ENCODE measurements around the gene ZNF750.

ZNF750 gene

DNA sequence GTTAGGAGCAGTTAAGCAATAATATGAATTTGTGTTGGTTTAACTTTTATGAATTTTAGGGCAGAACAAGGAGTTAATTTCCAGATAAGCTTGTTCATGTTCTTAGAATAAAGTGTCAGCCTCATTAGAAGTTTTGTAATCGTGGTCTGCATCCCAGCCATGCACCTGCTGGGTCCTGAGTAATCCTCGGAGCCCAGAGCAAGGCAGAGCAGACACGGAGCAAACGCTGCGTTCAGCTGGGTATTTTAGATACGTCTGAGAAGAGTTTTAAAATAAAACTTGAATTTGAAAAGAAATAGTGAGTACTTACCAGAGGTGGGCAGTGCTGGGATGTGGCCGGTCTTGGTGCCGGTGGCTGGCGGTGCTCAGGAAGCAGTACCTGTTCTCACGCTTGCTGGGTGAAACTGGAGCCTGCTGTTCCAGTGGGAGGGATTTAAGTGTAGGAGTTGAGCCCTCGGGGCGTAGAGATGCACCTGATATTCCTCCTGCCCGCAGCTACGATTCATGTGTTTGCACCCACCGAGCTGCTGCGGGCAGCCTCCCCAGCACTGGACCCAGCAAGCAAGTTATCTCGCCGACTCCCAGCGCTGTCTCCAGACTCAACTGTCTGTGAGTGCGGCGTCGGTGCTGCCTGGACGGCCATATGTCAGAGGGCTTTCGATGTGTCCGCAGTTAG lies at the start of gene ZNF750:
Gene ZNF750 (minus strand): TSS at position 406 of the 676 bp plus-strand sequence. CDS start 7,568 bp downstream, outside the sequence.
- DNase-seq, result no peak

DNA sequence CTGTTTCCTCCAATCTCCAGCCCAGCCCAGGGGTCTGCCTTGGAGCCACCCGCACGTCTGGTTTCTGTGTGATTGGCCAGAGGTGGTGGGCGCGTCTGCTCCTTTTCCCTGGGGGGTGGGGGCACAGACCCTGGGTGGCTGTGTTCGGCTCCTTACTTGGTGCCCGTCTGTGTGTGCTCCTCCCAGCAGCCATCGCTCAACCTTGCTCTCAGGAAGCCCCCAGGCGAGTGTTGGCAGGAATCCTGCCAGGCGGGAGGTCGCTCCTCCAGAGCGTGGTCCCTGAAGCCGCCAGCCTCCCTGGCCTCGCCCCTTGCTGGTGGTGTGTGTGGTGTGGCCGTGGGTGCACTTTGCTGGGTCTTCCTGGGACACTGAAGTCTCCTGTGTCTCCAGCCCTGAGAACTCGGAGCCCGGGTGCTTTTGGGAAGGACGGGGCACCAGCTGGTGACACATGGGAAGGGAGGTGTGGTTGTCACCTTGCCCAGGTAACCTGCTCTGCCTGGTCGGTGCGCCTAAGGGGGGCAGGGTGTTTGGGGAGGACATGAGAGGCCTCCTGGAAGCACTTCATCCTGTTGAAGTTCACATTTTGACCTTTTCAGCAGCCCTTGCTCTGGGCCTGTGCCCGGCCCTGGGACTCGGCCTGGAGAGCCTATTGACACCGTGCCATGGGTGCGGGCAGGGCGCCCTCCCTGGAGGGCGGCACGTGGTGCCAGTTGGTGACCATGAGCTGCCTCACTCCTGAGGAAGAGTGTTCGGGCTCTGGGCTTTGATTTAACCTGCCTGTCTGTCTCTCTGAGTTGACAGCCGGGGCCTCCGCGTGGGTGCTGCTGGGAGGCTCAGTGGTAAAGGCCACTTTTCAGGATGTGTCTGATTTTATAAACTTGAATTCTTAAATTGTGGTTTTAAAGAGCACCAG lies 49.0 kb upstream of the ZNF750 start:
- no peak for DNase-seq

DNA sequence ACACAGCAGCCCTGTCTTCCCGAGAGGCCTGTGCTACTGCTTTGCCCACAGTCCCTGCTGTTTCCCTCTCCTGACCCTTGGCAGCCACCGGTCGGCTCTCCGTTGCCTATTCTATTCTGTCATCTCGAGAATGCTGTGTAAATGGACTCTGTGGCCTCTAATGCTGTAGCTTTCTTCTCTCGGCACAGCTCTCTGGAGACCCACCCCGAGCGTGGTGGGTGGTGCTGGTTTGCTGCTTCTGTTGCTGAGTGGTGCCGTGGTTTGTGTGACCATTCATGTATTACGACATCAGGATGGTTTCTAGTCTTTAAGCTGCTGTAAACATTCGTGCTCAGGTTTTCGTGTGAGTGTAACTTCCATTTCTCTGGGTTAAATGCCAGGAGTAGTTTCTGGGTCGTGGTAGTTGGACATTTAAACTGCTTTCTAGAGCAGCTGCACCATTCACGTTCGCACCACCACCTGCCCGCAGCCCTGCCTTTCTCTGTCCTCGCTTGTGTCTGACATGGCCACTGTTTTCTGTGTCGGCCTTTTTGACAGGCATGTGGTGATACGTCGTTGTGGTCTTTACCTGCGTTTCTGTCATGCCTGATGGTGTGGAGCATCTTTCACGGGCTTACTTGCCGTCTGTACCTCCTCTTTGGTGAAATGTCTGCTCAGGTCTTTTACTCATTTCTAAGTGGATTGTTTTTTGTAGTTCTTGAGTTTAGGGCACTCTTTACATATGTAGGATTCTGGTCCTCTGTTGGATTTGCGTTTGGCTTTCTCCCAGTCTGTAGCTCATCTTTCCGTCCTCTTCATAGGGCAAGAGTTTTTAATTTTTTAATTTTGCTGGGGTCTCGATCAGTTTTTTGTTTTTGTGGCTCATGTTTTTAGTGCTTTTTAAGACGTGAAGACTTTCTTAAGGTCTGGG lies 47.7 kb upstream of the ZNF750 start:
- no peak for DNase-seq

DNA sequence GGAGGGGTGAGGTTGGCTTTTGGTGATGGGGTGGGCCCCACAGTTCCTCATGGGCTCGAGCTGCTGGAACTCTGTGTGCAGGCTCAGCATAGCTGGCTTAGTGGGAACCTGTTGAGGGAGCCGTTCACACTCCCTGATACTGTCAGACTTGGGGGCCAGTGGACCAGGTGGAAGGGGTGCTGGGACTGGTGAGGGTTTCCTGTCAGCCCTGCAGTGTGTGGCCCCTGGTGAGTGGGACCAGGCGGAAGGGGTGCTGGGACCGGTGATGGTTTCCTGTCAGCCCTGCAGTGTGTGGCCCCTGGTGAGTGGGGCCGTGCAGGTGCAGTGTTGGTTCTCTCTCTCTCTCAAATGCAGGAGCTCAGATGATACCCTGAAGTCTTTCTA lies 45.1 kb upstream of the ZNF750 start:
- no peak for DNase-seq

DNA sequence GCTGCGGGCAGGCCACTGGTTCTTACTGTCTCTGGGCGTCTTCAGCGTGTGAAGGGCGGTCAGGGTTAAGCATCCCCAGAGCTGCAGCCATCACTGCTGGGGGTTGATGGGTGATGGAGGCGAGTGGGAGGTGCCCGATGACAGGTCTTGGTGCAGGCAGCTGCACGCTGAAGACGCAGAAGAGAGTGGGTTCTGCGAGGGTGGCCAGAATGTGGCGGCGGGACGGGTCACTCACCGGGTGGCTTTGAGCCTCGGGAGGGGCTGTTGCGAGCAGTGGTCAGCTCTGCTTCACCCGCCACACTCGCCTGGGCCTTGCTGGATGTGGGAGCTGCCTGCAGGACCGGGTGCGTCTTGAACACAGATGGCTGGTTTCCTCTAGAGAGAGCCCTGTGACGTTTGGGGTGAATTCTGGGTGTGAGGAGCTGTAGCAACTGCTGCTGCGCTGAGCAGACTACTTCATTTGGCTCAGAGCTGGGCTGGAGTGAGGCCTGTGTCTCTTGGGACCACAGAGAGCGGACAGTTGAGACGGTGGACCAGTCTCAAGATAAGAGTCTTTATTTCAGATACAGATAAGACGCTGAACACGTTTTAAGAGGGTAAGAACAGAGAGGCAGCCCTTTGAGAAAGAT lies 44.6 kb upstream of the ZNF750 start:
- DNase-seq, result no peak

DNA sequence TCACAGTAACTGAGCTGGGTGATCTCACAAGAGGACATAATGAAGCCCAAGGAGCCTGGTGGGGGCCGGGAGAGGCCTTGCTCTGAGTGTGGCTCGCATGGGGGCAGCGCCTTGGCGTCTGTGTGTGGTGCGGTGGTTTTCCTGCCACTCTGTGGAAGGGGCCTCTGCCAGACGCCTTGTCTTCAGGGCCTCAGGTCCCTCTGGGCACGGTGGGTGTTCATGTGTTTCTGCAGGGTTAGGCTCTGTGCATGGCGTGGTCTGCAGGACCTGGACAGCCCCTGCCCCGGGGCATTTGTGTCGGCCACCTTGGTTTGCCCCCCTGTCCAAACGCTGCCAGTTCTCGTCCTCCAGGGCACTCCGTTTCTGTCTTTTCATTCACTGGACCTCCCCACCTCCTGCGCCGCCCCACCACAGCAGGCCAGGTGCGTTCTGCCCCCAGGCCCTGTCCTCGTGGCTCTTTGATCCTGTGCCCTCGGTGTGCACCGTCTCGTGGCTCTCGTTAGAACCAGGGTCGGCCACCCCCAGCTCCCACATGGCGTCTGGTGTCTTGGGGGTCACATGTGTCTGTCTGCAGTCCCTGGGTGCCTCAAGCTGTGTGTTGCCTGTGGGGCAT lies 43.7 kb upstream of the ZNF750 start:
- DNase-seq, result no peak

DNA sequence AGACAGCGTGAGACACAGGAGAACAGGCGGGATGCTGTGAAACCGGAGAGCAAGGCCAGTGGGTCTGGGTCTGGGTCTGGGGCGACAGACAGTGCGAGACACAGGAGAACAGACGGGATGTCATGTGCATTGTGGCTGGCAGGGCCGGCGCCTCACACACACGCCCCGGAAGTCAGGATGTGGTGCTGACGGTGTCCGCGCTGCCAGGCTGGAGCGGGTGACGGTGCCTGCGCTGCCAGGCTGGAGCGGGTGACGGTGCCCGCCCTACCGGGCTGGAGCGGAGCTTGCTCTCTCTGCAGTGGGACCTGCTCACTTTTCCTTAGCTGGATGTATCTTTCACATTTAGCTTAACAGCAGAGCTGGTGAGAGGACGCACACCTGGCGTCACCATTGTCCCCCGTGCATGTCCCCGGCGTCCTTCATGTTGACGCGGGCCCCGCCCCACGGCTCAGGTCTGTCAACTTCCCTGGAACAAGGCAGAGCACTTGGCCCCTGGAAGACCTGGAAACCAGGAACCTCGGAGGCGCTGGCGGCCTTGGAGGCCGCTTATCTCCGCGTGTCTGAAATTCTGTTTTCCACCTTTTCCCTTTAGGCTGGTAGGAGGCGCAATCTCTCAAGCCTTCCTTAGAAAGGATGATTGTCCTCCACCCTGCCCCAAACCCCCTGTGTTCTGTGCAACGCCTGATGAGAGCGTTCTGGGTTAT lies 43.0 kb upstream of the ZNF750 start:
- DNase-seq, result no peak

DNA sequence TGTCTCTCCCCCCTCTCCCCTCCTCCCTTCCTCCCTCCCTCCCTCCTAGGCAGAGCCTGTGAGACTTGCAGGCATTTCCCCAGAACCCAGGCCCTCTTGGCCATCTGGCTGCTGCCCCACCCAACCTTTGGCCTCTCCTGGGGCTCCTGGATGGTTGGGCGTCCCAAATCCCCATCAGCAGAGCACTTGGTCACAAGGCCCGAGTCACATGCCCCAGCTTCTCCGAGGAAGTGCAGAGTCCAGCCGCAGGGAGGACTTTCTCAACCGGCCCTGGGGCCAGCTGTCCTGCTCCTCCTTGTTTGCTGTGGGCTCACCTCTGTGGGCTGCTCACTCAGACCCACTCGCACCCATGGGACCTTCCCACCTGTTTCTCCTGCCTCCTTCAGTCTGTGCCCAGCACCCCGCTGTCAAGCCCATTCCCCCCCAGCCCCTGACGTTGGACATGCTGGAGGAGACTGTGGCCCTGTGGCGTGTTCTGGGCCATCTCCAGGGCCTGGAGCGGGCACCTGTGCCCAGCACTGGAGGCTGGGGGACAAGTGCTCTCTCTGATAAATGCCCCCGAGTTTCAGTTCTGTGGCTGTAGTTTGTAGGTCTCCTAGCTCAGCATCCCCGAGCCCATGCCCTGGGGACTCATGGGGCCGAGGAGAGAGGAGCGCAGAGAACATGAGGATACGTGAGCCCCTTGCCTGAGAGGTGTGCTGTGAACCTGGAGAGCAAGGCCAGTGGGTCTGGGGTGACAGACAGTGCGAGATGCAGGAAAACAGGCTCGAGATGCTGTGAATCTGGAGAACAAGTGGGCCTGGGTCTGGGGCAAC lies 42.3 kb upstream of the ZNF750 start:
- DNase-seq, result no peak

DNA sequence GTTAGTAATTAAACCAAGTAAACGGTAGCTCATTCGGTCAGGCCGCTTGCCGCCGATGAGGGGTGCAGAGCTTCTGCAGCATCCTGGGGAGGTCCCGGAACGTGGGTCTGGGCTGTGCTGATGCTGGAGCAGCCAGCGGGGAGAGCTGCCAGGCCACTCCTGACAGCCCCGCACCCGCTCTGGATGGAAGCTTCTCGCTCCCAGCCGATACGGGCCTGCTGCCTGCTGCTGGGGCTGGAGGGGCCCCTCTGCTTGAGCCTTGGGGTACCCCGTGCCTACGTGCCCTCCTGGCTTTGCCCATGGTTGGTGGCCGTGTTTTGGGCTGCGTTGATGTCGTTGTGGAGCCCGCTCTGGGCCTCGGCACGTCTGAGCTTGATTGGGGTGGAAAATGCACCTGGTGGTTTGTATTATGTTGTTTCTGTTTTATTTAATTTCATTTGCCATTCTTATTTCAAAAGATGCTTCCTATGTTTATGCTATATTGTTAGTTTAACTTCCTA lies 41.6 kb upstream of the ZNF750 start:
- no peak for DNase-seq

DNA sequence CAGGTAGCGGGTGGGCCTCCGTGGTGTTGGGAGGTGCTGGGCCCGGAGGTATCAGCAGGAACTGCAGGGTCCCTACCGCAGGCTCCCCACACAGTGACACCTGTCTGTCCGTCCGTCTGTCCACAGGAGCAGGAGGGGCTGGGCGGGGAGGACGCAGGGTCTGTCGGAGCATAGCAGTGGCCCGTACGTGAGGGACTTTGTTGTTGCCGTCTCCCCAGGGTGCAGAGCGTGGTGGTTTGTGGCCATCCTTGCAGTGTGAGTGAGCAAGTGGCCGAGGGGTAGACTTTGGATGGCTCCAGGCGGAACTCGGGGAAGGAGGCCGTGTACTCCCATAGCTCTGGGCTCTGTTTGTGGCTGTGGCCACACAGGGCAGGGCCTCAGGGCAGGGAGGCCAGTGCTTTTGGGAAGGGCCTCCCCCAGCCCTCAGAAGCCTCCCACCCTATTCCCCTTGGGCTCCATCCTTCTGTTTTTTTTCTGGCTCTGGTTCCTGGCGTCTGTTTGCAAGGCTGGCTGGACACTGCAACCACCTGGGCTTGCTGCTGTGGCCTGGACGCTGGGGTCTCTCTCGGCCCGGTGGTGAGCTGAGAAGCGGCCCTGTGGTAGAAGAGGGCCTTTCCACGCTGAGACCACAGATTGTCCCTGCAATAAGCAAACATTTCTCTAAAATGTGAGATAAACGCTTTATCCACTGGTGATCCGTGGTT lies 41.0 kb upstream of the ZNF750 start:
- no peak for DNase-seq

DNA sequence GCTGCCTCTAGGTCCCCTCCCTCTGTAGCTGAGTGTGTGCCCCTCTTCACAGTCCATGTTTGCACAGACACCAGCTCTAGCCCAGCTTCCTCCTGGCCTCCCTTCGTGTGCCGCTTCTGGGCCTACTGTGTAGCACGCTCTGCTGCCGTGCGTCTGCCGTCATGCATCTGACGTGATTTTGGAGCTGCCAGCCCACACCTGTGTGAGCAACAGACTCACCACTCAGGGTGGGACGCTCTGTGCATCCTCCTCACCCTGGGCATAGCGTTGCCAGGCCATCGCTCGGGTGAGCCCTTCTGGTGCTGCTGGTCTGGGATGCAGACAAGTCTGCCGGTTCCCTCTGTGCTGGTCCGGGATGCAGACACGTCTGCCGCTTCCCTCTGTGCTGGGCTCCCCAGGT lies 39.4 kb upstream of the ZNF750 start:
- DNase-seq, result no peak

DNA sequence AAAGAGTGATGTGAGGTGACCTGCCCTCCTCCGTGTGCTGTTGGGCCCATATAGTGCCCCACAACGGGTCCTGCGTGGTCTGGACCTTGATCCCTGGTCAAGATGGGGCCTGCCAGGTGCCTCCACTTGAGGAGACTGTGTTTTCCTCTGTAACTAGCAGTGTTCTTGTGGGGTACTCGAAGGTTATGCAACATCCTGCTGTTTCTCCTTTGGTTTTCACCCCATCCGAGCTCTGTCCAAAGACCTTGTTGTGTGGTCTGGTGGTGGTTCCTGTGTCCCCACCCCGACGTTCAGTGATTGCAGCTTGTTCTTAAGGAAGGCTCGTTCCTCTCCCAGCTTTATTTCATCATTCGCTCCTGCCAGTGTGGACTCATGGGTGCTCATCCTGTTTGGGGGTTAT lies 38.7 kb upstream of the ZNF750 start:
- DNase-seq, result no peak

DNA sequence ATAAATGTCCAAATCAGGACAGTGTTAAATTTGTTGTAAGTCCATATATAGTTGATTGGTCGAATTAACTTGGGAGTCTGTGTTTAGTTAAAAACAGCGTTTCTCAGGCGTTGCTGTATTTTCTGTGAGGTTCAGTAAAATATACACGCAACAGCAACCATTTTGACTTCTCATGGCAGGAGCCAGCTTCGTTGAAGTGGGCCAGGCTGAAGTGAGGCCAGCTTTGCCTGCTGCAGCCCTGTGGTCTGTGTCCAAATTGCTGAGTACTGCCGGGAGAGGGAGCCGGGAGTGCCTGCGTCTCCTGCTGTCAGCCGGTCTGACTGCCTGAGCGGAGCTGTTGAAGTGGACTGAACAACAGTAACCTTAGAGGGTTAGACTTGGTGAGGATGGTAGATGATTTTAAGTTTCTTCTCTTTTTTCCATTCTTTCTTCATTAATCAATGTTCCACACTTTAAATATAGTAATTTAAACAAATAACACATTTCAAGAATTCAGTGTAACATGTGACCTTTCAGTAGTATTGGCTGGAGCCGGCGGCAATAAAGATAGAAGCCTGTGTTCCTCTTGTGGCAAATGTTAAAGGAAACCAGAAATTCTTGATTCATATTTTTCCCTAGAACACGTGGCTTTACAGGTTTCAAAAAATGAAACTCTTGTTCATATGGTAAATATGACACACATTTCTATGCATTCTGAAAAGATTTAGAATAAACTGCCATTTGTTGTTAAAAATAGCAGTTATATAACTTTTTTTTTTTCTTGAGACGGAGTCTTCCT lies 37.0 kb upstream of the ZNF750 start:
- DNase-seq, result no peak

DNA sequence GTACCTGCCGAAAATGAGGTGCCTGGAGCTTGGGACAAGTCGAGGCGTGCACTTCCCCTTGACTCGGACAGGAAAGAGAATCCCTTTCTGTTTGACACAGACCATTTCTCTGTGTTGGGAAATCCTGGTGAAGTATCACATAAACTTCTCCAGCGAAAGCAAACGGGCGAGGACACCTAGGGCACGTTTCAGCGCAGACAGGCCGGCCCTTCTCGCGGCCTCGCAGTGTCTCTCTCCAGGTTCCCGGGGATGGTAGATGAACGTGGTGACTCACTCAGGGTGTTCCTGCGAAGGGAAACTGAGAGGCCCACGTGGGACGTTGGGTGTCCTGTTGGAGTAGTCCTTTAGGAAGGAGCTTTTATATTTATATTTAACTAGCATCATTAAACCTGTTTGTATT lies 36.3 kb upstream of the ZNF750 start:
- DNase-seq, result no peak

DNA sequence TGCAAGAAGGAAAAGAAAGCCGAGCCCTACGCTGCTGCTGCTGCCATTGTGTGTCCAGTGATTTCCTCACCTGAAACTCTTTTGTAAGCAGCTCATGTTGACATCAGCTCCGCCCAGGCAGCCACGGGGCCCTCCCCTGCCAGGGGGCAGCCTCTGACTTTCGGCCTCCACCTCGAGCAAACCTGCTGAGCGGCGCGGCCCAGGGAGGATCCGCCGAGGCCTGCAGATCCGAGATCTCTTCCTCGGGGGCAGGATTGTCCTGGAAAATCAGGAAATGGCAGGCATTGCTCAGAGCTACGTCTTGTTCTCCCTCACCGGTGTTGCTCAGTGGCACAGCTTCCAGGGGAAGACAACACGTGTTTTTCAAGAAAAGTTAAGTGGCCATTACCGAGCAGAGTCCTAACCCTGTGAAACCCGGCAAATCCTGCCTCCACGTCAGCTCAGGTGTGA lies 35.6 kb upstream of the ZNF750 start:
- no peak for DNase-seq

DNA sequence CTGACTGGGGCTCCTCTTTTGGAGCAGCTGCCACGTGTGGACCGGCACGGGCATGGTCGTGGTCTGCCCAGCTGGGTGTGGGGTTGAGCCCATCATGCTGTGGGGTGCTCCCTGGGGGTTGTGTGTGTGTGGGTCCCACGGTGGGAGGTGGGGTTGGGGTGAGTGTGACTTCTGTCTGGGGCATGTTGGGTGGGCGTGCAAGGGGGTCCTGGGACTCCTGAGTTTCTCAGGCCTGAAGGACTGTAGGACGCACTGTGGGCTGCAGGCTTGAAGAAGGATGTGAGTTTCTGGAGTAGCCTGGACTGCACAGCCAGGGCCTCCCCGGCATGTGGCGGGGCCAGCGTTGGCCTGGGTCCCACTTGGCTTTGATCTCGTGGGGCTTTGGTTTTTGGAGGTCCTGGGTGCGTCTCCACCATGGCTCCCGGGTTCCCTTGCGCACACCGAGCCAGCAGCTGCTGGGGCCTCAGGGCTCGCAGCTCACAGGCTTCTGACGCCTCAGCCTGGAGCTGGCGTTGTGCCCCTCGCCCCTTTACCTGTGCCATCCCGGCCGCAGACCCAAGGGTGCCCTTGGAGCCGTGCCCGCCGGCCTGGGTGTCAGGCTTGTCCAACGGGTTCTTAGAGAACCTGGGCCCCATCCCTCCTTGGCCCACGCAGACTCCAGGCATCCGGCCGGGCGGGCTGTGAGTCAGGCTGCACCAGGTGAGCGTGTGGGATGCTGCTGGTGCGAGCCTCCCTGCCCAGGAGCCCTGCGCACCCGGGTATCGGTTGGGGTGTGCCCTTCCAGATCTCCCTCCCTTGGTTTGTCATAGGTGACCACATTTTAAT lies 34.4 kb upstream of the ZNF750 start:
- no peak for DNase-seq

DNA sequence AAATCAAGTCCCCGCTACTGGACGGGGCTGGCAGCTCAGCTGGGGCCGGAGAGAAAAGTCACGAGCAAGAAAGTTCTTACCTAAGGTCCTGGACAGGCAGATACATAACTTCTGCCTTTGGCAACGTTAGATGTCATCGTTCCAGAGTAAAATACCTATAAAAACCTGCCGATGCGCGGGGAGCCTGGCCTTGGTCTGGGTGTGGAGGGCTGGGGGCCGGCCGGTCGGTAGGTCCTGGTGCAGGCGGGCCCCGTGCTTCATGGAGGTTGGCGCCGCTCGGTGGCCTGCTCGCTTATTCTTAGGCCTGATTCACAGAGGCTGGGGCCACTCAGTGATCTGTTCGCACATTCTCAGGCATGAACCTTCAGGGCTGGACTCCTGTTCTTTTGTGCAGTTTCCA lies 33.7 kb upstream of the ZNF750 start:
- DNase-seq, result no peak

All from NCI-H1930 (cell line).